WTC11 (cell line): ENCODE measurements around the gene CMPK2. TPM values are rescaled to one million over a fixed set of nuclear protein-coding genes. Genes with fewer than 3 reads are reported as not detected.
"Not testable (repeated sequence)": the region's sequence is repeated elsewhere in the genome, so short reads cannot be mapped to it uniquely, and the experiment has no call there.

Experiments
- ATAC-seq: fragments of 200-7000 bp; cut with Tn5 transposase; 2 replicates; pipeline ENCODE4 v1.10.0; 2021; ENCODE audit warnings: mild to moderate bottlenecking, moderate library complexity
- CTCF ChIA-PET: fragments of 300-600 bp; sonication (Branson Sonifier 250); formaldehyde crosslinking; loops from one replicate; lab custom pipeline; 2021; ENCODE audit warnings: antibody characterized with exemption; lab: Charles Lee
- POLR2A ChIA-PET: fragments of 350-600 bp; sonication (Branson Sonifier 250); formaldehyde crosslinking; loops from one replicate; lab custom pipeline; 2021; ENCODE audit warnings: antibody characterized with exemption; lab: Charles Lee
- DNase-seq: peaks from one replicate; pipeline ENCODE4 v3.0.0; 2021; ENCODE audit warnings: low spot score
- H3K27ac Mint-ChIP-seq: 2 replicates; pipeline ENCODE4 v1.8.0; 2021; ENCODE audit warnings: mixed read lengths
- H3K27me3 Mint-ChIP-seq: 2 replicates; pipeline ENCODE4 v1.8.0; 2021; ENCODE audit warnings: low read depth, mild to moderate bottlenecking, moderate library complexity, mixed read lengths
- H3K36me3 Mint-ChIP-seq: 2 replicates; pipeline ENCODE4 v1.8.0; 2021; ENCODE audit warnings: mixed read lengths
- H3K4me1 Mint-ChIP-seq: 2 replicates; pipeline ENCODE4 v1.8.0; 2022; ENCODE audit warnings: mixed read lengths
- H3K4me3 Mint-ChIP-seq: 2 replicates; pipeline ENCODE4 v1.8.0; 2021; ENCODE audit warnings: mild to moderate bottlenecking, moderate library complexity, mixed read lengths
- H3K9me3 Mint-ChIP-seq: 2 replicates; pipeline ENCODE4 v1.8.0; 2021; ENCODE audit warnings: mixed read lengths
- CBFB ChIP-seq: sonication (generic); formaldehyde crosslinking; IDR thresholded peaks from 2 replicates; pipeline ENCODE4 v1.8.1; 2022; ENCODE audit warnings: mild to moderate bottlenecking, low read depth, missing genetic modification reagents
- ESRRA ChIP-seq: sonication (generic); formaldehyde crosslinking; IDR thresholded peaks from 2 replicates; pipeline ENCODE4 v1.8.1; 2022; ENCODE audit warnings: mild to moderate bottlenecking, missing genetic modification reagents, borderline replicate concordance
- FOXK1 ChIP-seq: sonication (generic); formaldehyde crosslinking; IDR thresholded peaks from 2 replicates; pipeline ENCODE4 v1.8.0; 2022; ENCODE audit warnings: mild to moderate bottlenecking, moderate library complexity, missing genetic modification reagents
- KAT7 ChIP-seq: sonication (generic); formaldehyde crosslinking; IDR thresholded peaks from 2 replicates; pipeline ENCODE4 v1.8.1; 2023; ENCODE audit warnings: missing genetic modification reagents, mild to moderate bottlenecking, borderline replicate concordance
- NR1H2 ChIP-seq: sonication (generic); formaldehyde crosslinking; IDR thresholded peaks from 2 replicates; pipeline ENCODE4 v1.9.0; 2021; ENCODE audit warnings: mild to moderate bottlenecking, moderate library complexity, missing genetic modification reagents
- ZNF121 ChIP-seq: sonication (generic); formaldehyde crosslinking; IDR thresholded peaks from 2 replicates; pipeline ENCODE4 v1.8.0; 2023; ENCODE audit warnings: missing genetic modification reagents
- ZNF138 ChIP-seq: sonication (generic); formaldehyde crosslinking; conservative IDR thresholded peaks from 2 replicates; pipeline ENCODE4 v1.8.1; 2022; ENCODE audit warnings: mild to moderate bottlenecking, moderate library complexity, missing genetic modification reagents
- ZNF263 ChIP-seq: sonication (generic); formaldehyde crosslinking; IDR thresholded peaks from 2 replicates; pipeline ENCODE4 v1.8.1; 2022; ENCODE audit warnings: low read depth, mild to moderate bottlenecking, moderate library complexity, missing genetic modification reagents
- total RNA-seq: library from RNA; stranded (reverse); gene quantifications from 3 replicates; pipeline ENCODE4 v1.2.3, GENCODE V29; 2021
- TF ChIP-seq, protein P1 (sequence below): fragments of 200-600 bp; IDR thresholded peaks from 2 replicates; pipeline ENCODE4 v1.8.0; 2022; ENCODE audit warnings: antibody characterized with exemption
- TF ChIP-seq, protein P2 (sequence below): sonication (generic); formaldehyde crosslinking; IDR thresholded peaks from 2 replicates; pipeline ENCODE4 v1.8.0; 2022; ENCODE audit warnings: missing genetic modification reagents
- TF ChIP-seq, protein P3 (sequence below): sonication (generic); formaldehyde crosslinking; IDR thresholded peaks from 2 replicates; pipeline ENCODE4 v1.8.1; 2022; ENCODE audit warnings: missing genetic modification reagents, borderline replicate concordance
- TF ChIP-seq, protein P4 (sequence below): sonication (generic); formaldehyde crosslinking; IDR thresholded peaks from 2 replicates; pipeline ENCODE4 v1.8.1; 2023; ENCODE audit warnings: mild to moderate bottlenecking, missing genetic modification reagents

CMPK2 gene
- total RNA-seq, 1 experiment from 2014 or later = 0.13 TPM

DNA sequence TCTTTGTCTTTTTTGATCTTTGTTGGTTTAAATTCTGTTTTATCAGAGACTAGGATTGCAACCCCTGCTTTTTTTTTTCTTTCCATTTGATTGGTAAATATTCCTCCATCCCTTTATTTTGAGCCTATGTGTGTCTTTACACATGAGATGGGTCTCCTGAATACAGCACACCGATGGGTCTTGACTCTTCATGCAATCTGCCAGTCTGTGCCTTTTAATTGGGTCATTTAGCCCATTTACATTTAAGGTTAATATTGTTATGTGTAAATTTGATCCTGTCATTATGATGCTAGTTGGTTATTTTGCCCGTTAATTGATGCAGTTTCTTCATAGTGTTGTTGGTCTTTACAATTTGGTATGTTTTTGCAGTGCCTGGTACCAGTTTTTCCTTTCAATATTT is 36.9 kb upstream of the CMPK2 start:
- ATAC-seq, H3K36me3 Mint-ChIP-seq, DNase-seq, H3K4me3 Mint-ChIP-seq, H3K27ac Mint-ChIP-seq, POLR2A ChIA-PET, H3K4me1 Mint-ChIP-seq, CTCF ChIA-PET: not testable (repeated sequence)
- Mint-ChIP-seq H3K9me3 (peaks cover 54% of the 10 kb centered on the region), H3K27me3 (peaks cover 25% of the 10 kb centered on the region)

DNA sequence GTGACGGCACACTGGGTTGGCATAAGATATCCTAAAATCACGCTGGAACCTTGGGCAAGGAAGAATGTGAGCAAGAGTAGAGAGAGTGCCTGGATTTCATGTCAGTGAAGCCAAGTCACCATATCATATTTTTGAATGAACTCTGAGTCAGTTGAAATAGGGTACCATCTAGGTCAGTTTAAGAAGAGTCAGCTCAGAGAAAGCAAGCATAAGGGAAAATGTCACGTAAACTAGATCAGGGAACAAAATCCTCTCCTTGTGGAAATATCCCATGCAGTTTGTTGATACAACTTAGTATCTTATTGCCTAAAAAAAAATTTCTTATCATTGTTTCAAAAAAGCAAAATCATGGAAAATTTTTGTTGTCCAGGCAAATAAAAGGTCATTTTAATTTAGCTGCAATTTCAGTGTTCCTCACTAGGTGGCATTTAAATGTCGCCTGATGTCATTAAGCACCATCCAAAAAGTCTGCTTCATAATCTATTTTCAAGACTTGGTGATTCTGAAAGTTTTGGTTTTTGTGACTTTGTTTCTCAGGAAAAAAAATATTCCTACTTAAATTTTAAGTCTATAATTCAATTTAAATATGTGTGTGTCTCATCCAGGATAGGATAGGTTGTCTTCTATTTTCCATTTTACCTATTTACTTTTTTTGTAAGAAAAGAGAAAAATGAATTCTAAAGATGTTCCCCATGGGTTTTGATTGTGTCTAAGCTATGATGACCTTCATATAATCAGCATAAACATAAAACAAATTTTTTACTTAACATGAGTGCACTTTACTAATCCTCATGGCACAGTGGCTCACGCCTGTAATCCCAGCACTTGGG is 31.4 kb upstream of the CMPK2 start:
- no peak for TF ChIP-seq CBFB
- TF ChIP-seq, protein P1, sequence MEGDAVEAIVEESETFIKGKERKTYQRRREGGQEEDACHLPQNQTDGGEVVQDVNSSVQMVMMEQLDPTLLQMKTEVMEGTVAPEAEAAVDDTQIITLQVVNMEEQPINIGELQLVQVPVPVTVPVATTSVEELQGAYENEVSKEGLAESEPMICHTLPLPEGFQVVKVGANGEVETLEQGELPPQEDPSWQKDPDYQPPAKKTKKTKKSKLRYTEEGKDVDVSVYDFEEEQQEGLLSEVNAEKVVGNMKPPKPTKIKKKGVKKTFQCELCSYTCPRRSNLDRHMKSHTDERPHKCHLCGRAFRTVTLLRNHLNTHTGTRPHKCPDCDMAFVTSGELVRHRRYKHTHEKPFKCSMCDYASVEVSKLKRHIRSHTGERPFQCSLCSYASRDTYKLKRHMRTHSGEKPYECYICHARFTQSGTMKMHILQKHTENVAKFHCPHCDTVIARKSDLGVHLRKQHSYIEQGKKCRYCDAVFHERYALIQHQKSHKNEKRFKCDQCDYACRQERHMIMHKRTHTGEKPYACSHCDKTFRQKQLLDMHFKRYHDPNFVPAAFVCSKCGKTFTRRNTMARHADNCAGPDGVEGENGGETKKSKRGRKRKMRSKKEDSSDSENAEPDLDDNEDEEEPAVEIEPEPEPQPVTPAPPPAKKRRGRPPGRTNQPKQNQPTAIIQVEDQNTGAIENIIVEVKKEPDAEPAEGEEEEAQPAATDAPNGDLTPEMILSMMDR = peak; percentile 37; the same call in 1 of the 2 replicates
- Mint-ChIP-seq H3K27me3 (peaks cover 10% of the 10 kb centered on the region), H3K36me3 (peaks cover 3% of the 10 kb centered on the region; the same call in 1 of the 2 replicates), H3K4me1 (no peaks in the 10 kb centered on the region), H3K27ac (no peak overlapping the region), H3K4me3 (no peak overlapping the region), H3K9me3 (peaks cover 28% of the 10 kb centered on the region)
- DNase-seq = no peak
- POLR2A ChIA-PET = no interaction called here
- no peak for ATAC-seq
- CTCF ChIA-PET = interaction anchor here (0.7 to 2.0 kb wide), 24 partner anchors 9 to 172 kb away, joined by 3 to 17 read pairs (median 3); partner anchors contain the start of gene RNF144A

DNA sequence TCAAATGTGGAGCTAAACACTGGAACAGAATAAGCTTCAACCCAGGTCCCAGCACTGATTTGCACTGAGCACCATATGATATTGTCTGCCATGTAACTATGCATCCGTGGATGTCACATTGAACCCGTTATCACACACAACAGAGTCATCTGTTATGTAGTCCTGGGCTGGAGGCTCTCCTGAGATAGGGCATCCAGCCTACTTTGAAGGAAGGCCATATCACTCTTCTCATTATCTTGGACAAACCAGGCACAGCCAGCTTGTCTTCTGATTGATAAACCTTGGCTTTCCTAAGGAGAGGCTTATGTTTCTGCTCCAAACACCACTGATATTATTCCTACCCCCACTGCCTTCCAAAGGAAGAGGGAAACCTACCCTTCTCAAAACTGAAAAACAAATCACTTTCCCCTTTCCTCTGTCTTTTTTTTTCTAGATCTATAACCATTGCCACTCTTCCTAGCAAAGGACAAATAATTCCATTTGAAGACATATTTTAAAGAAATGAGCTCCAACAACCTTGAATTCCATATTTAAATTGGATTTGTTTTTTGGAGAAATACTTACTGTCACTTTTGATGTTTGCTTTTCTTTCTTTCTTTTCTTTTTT is 28.3 kb upstream of the CMPK2 start:
- ChIA-PET CTCF (no interaction called here), POLR2A (no interaction called here)
- DNase-seq (no peak), ATAC-seq (no peak)
- H3K4me3 Mint-ChIP-seq = no peak overlapping the region
- no peaks in the 10 kb centered on the region for H3K4me1 Mint-ChIP-seq
- H3K27me3 Mint-ChIP-seq = peaks cover 5% of the 10 kb centered on the region
- H3K27ac Mint-ChIP-seq = no peak overlapping the region
- H3K9me3 Mint-ChIP-seq = peaks cover 16% of the 10 kb centered on the region
- peaks cover 5% of the 10 kb centered on the region for H3K36me3 Mint-ChIP-seq
- TF ChIP-seq ZNF263 (CRISPR knock-in tag) (no peak), ZNF138 (CRISPR knock-in tag) (no peak), FOXK1 (CRISPR knock-in tag) (no peak), CBFB (no peak), ZNF121 (CRISPR knock-in tag) (no peak), ESRRA (CRISPR knock-in tag) (no peak), NR1H2 (CRISPR knock-in tag) (no peak), KAT7 (CRISPR knock-in tag) (no peak)
- TF ChIP-seq, protein P2, sequence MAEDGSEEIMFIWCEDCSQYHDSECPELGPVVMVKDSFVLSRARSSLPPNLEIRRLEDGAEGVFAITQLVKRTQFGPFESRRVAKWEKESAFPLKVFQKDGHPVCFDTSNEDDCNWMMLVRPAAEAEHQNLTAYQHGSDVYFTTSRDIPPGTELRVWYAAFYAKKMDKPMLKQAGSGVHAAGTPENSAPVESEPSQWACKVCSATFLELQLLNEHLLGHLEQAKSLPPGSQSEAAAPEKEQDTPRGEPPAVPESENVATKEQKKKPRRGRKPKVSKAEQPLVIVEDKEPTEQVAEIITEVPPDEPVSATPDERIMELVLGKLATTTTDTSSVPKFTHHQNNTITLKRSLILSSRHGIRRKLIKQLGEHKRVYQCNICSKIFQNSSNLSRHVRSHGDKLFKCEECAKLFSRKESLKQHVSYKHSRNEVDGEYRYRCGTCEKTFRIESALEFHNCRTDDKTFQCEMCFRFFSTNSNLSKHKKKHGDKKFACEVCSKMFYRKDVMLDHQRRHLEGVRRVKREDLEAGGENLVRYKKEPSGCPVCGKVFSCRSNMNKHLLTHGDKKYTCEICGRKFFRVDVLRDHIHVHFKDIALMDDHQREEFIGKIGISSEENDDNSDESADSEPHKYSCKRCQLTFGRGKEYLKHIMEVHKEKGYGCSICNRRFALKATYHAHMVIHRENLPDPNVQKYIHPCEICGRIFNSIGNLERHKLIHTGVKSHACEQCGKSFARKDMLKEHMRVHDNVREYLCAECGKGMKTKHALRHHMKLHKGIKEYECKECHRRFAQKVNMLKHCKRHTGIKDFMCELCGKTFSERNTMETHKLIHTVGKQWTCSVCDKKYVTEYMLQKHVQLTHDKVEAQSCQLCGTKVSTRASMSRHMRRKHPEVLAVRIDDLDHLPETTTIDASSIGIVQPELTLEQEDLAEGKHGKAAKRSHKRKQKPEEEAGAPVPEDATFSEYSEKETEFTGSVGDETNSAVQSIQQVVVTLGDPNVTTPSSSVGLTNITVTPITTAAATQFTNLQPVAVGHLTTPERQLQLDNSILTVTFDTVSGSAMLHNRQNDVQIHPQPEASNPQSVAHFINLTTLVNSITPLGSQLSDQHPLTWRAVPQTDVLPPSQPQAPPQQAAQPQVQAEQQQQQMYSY (CRISPR knock-in tag) = no peak
- TF ChIP-seq, protein P3, sequence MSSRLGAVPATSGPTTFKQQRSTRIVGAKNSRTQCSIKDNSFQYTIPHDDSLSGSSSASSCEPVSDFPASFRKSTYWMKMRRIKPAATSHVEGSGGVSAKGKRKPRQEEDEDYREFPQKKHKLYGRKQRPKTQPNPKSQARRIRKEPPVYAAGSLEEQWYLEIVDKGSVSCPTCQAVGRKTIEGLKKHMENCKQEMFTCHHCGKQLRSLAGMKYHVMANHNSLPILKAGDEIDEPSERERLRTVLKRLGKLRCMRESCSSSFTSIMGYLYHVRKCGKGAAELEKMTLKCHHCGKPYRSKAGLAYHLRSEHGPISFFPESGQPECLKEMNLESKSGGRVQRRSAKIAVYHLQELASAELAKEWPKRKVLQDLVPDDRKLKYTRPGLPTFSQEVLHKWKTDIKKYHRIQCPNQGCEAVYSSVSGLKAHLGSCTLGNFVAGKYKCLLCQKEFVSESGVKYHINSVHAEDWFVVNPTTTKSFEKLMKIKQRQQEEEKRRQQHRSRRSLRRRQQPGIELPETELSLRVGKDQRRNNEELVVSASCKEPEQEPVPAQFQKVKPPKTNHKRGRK (CRISPR knock-in tag) = no peak
- TF ChIP-seq, protein P4, sequence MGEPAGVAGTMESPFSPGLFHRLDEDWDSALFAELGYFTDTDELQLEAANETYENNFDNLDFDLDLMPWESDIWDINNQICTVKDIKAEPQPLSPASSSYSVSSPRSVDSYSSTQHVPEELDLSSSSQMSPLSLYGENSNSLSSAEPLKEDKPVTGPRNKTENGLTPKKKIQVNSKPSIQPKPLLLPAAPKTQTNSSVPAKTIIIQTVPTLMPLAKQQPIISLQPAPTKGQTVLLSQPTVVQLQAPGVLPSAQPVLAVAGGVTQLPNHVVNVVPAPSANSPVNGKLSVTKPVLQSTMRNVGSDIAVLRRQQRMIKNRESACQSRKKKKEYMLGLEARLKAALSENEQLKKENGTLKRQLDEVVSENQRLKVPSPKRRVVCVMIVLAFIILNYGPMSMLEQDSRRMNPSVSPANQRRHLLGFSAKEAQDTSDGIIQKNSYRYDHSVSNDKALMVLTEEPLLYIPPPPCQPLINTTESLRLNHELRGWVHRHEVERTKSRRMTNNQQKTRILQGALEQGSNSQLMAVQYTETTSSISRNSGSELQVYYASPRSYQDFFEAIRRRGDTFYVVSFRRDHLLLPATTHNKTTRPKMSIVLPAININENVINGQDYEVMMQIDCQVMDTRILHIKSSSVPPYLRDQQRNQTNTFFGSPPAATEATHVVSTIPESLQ (CRISPR knock-in tag) = no peak
